Activated CD4-positive, alpha-beta T cell treated with anti-CD3 and anti-CD28 coated beads, Interleukin-10, Interleukin-2, amounts not matched to agents 100 ng/mL and 50 ng/mL, durations not matched to agents 16 hours and 8 hours (primary cell): Measurements from ENCODE around the gene STK39.

ENCODE experiments used
- DNase-seq: peaks from one replicate; pipeline ENCODE4 v3.0.0-alpha.2; 2020

The STK39 gene

GRCh38 chr2:168037778-168038177 is 209.6 kb downstream of the STK39 start:
- DNase-seq = peak; percentile 31

DNA sequence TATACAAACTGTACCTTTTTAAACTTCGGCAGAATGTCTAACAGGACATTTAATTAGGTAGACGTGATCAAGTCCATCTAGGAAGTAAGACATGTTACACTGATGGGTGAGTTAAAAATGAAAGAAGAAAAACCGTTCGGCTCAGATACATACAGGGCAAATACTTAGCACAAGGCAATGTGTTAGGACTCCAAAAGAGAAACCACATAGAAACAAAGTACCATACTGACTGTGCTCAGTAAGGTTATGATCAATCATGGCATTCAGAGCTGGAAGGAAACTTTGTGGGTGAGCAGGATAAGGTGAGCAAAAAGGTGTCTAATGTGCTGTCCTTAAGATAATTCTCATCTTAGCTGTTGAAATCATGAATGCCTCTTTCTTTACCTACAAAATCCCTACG is 211.9 kb downstream of the STK39 start:
- DNase-seq = peak; percentile 79

- DNase-seq = no peak
Measured at GRCh38 chr2:168034616-168035015, 212.8 kb downstream of the STK39 start.

- DNase-seq = no peak
Measured at GRCh38 chr2:168033966-168034365, 213.4 kb downstream of the STK39 start.

DNA sequence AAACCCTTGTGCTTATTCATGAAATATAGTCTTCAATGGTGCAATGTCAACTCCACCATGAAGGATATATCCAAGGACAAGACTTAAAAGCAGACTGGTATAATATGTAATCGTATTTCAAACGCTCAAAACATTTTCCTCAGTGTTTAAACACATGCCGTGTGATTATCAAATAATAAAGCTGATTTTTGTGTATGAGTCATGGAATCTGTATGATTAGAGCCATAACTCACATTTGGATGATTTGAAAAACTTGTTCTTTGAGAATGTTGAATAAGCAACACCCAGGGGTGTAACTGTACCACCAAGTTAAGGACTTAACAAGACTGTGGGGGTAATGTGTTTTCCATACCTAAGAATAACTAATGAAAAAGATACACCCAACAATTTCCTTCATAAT is 215.3 kb downstream of the STK39 start:
- no peak for DNase-seq

- peak; percentile 63 for DNase-seq
Measured at GRCh38 chr2:168030862-168031624, 216.4 kb downstream of the STK39 start.

DNA sequence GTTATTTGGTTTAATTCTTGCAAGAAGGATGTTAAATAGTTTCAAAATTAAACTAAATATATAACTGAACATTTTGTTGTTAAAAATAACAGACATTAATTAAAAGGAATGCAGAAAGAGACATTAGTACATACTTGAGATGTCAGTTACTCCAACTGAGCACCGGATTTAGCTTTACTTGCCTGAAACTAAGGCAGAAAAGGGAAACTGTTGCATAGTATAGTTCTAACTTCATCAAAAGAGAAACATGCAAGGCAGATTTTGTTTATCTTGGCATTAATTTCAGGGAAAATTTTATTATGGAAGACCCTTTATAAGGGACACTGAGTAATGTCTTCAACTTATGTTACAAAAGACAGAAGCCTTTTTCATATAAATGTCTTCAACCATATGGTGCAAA is 218.3 kb downstream of the STK39 start:
- DNase-seq = no peak

DNA sequence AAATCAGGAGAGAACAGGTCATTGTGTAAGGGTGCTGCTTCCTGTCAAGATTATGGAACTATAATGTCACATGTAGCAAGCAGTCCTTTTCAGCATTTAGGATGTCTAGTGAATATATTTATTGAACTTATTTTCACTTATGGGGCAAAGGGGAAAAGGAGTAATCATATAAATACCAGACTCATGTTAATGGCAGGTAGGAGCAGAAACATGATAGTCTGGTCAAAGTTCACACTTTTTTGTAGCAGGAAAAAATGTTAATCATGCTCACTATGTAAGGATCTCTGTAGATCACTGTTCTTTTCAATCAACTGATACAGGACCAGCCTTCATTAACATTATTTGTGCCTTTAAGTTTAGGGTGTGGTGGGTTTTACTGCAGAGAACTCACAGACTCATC is 219.0 kb downstream of the STK39 start:
- DNase-seq = no peak

DNA sequence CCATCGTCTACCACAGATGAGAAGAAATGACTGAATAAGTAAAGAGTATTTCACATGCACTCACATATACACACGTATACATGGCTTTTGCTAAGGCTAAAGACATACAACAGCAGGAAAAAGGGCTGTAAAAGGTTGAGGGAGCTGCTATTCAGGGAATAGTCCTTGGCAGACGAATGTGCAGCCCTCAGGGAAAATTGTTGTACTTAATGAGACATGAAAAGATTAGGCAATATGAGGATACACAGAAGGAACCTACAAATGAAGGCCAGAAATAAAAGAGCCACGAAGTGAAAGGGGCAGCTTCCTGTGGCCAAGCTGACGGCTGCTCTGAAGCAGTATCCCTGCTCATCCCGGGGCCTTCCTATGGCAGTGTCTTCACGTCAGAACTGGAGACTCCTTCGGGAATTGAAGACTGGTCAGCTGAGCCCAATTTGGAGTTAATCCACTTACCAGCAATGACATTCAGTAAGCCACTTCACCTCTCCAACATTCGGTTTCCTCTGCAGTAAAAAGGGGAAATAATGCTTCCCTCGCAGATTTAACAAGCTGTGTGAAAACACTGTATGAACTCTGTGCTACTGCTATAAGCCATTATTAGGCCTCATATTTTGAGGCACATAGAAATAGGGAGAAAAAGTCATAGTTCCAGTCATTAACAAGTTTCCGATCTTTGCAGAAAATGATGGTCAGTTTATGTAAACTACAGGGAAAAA is 221.8 kb downstream of the STK39 start:
- no peak for DNase-seq

GRCh38 chr2:168024459-168024858 is 222.9 kb downstream of the STK39 start:
- DNase-seq = no peak

- no peak for DNase-seq
Measured at GRCh38 chr2:168021800-168022587, 225.4 kb downstream of the STK39 start.

GRCh38 chr2:168015274-168015953 is 232.0 kb downstream of the STK39 start:
- no peak for DNase-seq

- no peak for DNase-seq
Measured at GRCh38 chr2:168009900-168010299, 237.5 kb downstream of the STK39 start.

- DNase-seq = no peak
Measured at GRCh38 chr2:168008646-168009195, 238.7 kb downstream of the STK39 start.

DNA sequence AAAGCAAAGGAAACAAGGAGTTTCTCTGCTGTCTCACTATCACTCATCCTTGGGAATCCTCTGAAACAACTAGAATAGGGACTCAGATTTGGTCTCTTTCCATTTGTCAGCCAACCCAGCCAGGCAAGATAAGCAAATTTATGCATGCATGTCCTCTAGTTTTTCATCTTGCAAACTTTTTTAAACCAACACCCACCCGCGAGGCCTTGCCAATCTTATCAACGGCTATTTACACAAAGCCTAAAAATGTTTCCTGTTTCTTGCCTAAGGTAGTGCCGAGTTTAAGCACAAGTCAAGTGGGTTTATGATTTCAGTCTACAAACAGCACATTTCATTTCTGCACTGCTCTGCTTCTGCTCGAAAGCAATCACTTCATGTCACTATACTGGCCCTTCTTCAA is 240.9 kb downstream of the STK39 start:
- DNase-seq = no peak

DNA sequence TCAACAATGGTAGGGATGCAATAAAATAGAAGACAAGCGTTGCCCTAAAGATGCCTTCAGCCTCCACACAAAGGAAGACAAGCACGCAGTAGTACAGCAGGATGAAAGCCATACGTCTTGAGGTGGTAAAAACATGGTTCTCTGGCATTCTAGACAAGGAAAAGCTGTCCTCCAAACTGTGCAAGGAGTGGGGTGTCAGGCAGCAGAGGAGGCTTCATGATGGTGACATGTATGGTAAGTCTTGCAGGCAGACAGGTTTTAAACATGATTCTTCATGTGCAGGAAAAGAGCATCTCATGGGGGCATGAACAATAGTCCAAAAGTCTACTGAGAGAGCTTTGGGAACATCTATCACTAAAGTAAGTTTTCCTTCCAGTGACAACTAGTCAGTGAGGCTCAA is 241.8 kb downstream of the STK39 start:
- no peak for DNase-seq

DNA sequence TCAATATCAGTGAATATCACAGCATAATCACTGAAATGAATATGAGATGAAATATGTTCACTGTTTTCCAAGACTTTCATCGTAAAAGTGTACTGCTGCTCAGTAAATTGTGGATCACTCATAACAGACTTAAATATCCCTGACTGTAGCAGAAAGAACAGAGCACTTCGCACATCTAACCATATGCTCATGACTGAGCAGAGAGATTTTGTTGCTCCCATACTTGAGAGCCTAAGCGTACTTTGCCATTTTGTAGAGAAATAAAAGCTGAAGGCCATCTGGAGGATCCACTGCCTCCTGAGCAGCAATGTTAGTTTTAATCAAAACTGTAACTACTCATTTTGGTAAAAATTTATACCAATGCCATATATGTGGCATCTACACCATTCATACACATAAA is 243.5 kb downstream of the STK39 start:
- no peak for DNase-seq

DNA sequence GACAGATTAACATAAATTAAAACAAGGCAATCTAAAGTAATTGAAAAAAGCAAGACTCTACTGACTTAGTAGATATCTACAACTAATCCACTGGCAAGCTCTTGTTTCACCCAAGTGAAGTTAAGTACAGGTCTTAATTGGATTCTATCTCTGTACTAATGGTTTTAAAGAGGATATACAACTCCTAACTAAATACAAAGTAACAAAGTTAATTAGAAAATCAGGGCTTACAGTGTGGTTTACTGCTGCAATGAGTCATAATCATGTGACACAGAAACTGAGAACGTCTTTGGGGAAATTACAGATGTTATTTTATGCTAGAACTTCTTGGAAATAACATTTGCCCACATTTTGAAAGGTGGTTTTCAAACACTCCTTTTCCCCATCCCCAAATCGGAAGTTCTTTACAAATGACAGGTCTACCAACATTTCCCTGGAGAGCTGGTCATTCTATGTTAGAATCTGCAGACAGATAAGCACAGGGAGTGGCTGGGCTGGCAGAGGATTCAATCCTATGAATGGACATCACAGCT is 245.3 kb downstream of the STK39 start:
- peak; percentile 72 for DNase-seq

DNA sequence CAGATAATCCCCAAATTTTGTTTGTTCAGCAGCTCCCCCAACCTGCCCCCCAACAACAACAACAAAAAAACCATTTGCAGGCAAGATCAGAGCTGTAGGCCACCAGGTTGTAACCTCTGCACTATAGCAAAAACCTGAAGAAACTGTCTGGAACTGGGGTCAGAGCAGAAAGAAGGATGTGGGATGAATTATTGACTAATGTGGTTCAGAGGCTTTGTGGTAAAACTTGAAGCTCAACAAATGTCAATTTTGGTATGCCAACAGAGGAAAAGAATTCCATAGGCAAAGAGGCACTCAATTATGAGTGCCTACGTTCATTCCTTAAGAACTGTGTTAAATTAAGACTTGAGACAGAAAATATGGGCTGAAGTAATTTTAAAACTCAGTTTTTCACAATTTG is 255.1 kb downstream of the STK39 start:
- no peak for DNase-seq

DNA sequence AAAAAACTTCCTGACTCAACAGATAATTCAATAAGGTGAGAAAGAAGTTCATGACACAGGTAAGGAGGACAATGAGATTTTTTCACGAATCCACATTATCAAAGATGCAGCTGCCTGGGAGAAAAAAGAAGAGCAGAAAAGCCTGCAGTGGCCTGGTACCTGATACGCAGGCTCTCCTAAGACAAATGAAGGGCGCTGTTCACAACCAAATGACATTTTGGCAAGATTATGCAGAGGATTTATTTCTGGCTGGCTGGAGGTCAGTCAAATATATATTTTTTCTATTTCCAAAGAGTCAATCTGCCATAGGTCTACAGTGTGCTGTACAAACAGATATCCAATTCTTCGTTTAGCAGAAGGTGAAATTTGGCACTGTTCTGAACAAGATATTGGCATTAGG is 257.3 kb downstream of the STK39 start:
- no peak for DNase-seq

- DNase-seq = no peak
Measured at GRCh38 chr2:167988296-167988695, 259.1 kb downstream of the STK39 start.

- DNase-seq = no peak
Measured at GRCh38 chr2:167987558-167987957, 259.8 kb downstream of the STK39 start.

GRCh38 chr2:167987026-167987425 is 260.4 kb downstream of the STK39 start:
- DNase-seq = no peak
